Heart left ventricle (tissue), 13 donors: ENCODE data around the gene SIL1.

Source experiments
- POLR2A ChIP-seq, 2 donors: fragments of 450-650 bp; IDR thresholded peaks; one replicate each; pipeline ENCODE4 v1.6.1; 2017; ENCODE audit warnings: antibody characterized with exemption in 2 of 2, mild to moderate bottlenecking in 2 of 2, moderate library complexity in 2 of 2
- TF ChIP-seq, protein P1 (sequence below), 12 donors: fragments of 200-600 bp; sonication (generic) in 4 of 12; IDR thresholded peaks; one replicate each; pipeline versions ENCODE4 v1.5.0 to v1.8.0; 2018 to 2022; ENCODE audit warnings: antibody characterized with exemption in 12 of 12, mild to moderate bottlenecking in 5 of 12
- donor health status: ischemic (EF 13 %, LVEDD 7.1; RV severe dilation, severe dysfunction).
- donor health status: DM: no; HTN: yes; CAD: no.
- donor health status: DM: no; HTN: no; CAD: no.
- donor health status: ischemic (EF 25% LVEDD 6.9; RV normal size, moderate dysfunction).
- donor health status: ischemic (EF 25% LVEDD 5.7; RV mildly dilated, moderate dysfunction).
- donor health status: ischemic (EF 35%, LVEDD 5.7; RV mildly dilated, moderate dysfunction).
- donor health status: nonischemic (EF 11% LVEDD 7.7; RV severe dilation, severe dysfunction).
- donor health status: DM: yes; HTN: yes; CAD: no.
- donor health status: PGD.
- donor health status: ischemic (EF 29% LVEDD 5.4; RV normal size, mild dysfunction).
- donor health status: nonischemic (EF 23%, LVEDD 6.1; RV moderate dilation, normal function).

DNA sequence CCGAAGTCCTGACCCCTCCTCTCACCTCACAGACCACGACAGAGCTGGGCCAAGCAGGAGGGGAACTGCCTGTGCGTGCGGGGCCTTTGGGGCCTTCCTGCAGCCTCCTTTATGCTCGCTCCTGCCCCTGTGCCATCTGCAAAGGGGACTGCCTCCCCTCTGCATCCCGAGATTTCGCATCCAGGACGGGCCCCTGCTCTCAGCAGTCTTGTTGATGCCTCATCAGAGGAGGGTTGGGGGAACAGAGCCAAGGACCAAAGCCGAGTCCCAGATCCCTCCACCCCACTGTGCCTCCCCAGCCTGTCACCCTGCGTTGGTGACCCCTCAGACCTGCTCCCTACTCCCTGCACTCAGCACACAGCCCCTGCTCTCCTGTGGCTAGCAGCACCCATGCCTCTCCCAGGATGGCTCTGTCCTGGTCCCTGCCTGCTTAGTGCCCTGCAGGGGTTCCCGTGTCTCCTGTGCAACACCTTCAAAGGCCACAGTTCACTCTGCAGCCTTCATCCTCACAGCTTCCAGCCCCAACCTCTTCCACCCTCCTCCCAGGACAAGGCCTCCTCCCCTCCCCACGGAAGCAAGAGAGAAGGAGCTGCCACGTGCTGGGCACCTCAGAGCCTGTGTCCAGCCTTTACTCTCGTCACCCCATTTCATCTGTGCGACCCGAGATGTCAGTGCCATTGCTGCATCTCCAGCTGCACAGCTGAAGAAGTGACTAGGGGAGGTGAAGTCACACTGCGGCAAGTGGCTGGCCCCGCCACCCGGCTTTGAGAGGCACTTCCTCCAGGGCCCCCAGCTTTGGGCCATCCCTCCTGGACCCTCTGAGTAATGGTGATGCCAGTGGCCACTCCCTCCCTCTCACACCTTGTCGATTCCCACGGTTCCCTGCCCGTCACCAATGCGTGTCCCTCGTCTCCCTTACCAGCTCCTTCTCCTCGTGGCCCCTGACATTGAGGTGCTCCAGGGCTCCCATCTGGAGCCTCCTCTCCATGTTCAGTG is 260.5 kb downstream of the SIL1 start:
- TF ChIP-seq, protein P1, sequence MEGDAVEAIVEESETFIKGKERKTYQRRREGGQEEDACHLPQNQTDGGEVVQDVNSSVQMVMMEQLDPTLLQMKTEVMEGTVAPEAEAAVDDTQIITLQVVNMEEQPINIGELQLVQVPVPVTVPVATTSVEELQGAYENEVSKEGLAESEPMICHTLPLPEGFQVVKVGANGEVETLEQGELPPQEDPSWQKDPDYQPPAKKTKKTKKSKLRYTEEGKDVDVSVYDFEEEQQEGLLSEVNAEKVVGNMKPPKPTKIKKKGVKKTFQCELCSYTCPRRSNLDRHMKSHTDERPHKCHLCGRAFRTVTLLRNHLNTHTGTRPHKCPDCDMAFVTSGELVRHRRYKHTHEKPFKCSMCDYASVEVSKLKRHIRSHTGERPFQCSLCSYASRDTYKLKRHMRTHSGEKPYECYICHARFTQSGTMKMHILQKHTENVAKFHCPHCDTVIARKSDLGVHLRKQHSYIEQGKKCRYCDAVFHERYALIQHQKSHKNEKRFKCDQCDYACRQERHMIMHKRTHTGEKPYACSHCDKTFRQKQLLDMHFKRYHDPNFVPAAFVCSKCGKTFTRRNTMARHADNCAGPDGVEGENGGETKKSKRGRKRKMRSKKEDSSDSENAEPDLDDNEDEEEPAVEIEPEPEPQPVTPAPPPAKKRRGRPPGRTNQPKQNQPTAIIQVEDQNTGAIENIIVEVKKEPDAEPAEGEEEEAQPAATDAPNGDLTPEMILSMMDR (IDR thresholded peaks at IDR 0.05) = no peak
- TF ChIP-seq POLR2A (IDR thresholded peaks at IDR 0.05) = no peak
